Measurements from ENCODE around the gene PCDH15.
"Not testable (repeated sequence)": the region's sequence is repeated elsewhere in the genome, so short reads cannot be mapped to it uniquely, and the experiment has no call there.

PCDH15 gene

GRCh38 chr10:53930648-53931047 lies 870.4 kb downstream of the PCDH15 start:
- no peak overlapping the region for H3K4me3 ChIP-seq (ENCODE audit: low read length, poor library complexity, severe bottlenecking)
- no peak overlapping the region for H3K9ac ChIP-seq (ENCODE audit: low read depth, low read length, poor library complexity, severe bottlenecking)
- no peaks in the 10 kb centered on the region for H3K36me3 ChIP-seq (ENCODE audit: insufficient read depth, low read length)
- H4K20me1 ChIP-seq (ENCODE audit: insufficient read depth, low read length, poor library complexity, severe bottlenecking) = no peaks in the 10 kb centered on the region
- H3K27me3 ChIP-seq (ENCODE audit: insufficient read depth, low read length, poor library complexity, severe bottlenecking) = no peaks in the 10 kb centered on the region
- H3K9me2 ChIP-seq (replicated peaks; ENCODE audit: low read depth, low read length) = no peaks in the 10 kb centered on the region
- no peaks in the 10 kb centered on the region for H3K79me2 ChIP-seq (ENCODE audit: insufficient read depth, low read length)
- no peak overlapping the region for H2AFZ ChIP-seq (ENCODE audit: low read length)
- no peaks in the 10 kb centered on the region for H3K4me1 ChIP-seq (ENCODE audit: insufficient read depth, low read length, poor library complexity, severe bottlenecking)
- no peaks in the 10 kb centered on the region for H3K9me3 ChIP-seq (ENCODE audit: insufficient read depth, low read depth, low read length)
- H3F3A ChIP-seq (ENCODE audit: low read depth) = no peaks in the 10 kb centered on the region
- H3K4me2 ChIP-seq (ENCODE audit: low read depth, low read length, poor library complexity, severe bottlenecking) = no peak overlapping the region
- TF ChIP-seq, protein P1, sequence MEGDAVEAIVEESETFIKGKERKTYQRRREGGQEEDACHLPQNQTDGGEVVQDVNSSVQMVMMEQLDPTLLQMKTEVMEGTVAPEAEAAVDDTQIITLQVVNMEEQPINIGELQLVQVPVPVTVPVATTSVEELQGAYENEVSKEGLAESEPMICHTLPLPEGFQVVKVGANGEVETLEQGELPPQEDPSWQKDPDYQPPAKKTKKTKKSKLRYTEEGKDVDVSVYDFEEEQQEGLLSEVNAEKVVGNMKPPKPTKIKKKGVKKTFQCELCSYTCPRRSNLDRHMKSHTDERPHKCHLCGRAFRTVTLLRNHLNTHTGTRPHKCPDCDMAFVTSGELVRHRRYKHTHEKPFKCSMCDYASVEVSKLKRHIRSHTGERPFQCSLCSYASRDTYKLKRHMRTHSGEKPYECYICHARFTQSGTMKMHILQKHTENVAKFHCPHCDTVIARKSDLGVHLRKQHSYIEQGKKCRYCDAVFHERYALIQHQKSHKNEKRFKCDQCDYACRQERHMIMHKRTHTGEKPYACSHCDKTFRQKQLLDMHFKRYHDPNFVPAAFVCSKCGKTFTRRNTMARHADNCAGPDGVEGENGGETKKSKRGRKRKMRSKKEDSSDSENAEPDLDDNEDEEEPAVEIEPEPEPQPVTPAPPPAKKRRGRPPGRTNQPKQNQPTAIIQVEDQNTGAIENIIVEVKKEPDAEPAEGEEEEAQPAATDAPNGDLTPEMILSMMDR (conservative IDR thresholded peaks at IDR 0.05; ENCODE audit: low read length) = no peak
- no peak for TF ChIP-seq EZH2phosphoT487 (IDR thresholded peaks at IDR 0.05; ENCODE audit: borderline replicate concordance)

DNA sequence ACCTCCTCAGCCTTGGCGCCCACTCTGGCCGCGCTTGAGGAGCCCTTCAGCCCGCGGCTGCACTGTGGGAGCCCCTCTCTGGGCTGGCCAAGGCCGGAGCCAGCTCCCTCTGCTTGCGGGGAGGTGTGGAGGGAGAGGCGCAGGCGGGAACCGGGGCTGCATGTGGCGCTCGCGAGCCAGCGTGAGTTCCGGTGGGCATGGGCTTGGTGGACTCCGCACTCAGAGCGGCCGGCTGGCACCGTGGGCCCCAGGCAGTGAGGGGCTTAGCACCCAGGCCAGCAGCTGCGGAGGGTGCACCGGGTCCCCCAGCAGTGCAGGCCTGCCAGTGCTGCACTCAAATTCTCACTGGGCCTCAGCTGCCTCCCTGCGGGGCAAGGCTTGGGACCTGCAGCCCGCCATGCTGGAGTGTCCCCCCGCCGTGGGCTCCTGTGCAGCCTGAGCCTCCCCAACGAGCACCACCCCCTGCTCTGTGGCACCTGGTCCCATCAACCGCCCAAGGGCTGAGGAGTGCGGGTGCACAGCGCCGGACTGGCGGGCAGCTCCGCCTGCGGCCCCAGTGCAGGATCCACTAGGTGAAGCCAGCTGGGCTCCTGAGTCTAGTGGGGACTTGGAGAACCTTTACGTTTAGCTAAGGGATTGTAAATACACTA lies 876.9 kb downstream of the PCDH15 start:
- not testable (repeated sequence) for H3K4me2 ChIP-seq (ENCODE audit: low read depth, low read length, poor library complexity, severe bottlenecking); H4K20me1 ChIP-seq (ENCODE audit: insufficient read depth, low read length, poor library complexity, severe bottlenecking)

GRCh38 chr10:53918755-53919154 lies 882.3 kb downstream of the PCDH15 start:
- Histone ChIP-seq H3K79me2 (ENCODE audit: insufficient read depth, low read length) (no peaks in the 10 kb centered on the region), H2AFZ (ENCODE audit: low read length) (no peak overlapping the region), H3F3A (ENCODE audit: low read depth) (no peaks in the 10 kb centered on the region), H3K9me3 (ENCODE audit: insufficient read depth, low read depth, low read length) (no peaks in the 10 kb centered on the region), H3K4me3 (ENCODE audit: low read length, poor library complexity, severe bottlenecking) (no peak overlapping the region), H3K36me3 (ENCODE audit: insufficient read depth, low read length) (no peaks in the 10 kb centered on the region), H3K4me2 (ENCODE audit: low read depth, low read length, poor library complexity, severe bottlenecking) (no peak overlapping the region), H3K4me1 (ENCODE audit: insufficient read depth, low read length, poor library complexity, severe bottlenecking) (no peaks in the 10 kb centered on the region), H3K9me2 (replicated peaks; ENCODE audit: low read depth, low read length) (no peaks in the 10 kb centered on the region), H3K9ac (ENCODE audit: low read depth, low read length, poor library complexity, severe bottlenecking) (no peak overlapping the region), H3K27me3 (ENCODE audit: insufficient read depth, low read length, poor library complexity, severe bottlenecking) (no peaks in the 10 kb centered on the region), H4K20me1 (ENCODE audit: insufficient read depth, low read length, poor library complexity, severe bottlenecking) (no peaks in the 10 kb centered on the region)
- TF ChIP-seq, protein P1 (conservative IDR thresholded peaks at IDR 0.05; ENCODE audit: low read length) = no peak
- TF ChIP-seq EZH2phosphoT487 (IDR thresholded peaks at IDR 0.05; ENCODE audit: borderline replicate concordance) = no peak

More for the DNA sequence above, 876.9 kb downstream of the PCDH15 start:
- not testable (repeated sequence) for H3K36me3 ChIP-seq (ENCODE audit: insufficient read depth, low read length); H3K79me2 ChIP-seq (ENCODE audit: insufficient read depth, low read length); H3K9me3 ChIP-seq (ENCODE audit: insufficient read depth, low read depth, low read length); H2AFZ ChIP-seq (ENCODE audit: low read length); H3F3A ChIP-seq (ENCODE audit: low read depth); H3K27me3 ChIP-seq (ENCODE audit: insufficient read depth, low read length, poor library complexity, severe bottlenecking); H3K9me2 ChIP-seq (replicated peaks; ENCODE audit: low read depth, low read length); H3K4me1 ChIP-seq (ENCODE audit: insufficient read depth, low read length, poor library complexity, severe bottlenecking); H3K4me3 ChIP-seq (ENCODE audit: low read length, poor library complexity, severe bottlenecking); H3K9ac ChIP-seq (ENCODE audit: low read depth, low read length, poor library complexity, severe bottlenecking)

GRCh38 chr10:53909791-53910190 lies 891.2 kb downstream of the PCDH15 start:
- no peaks in the 10 kb centered on the region for H4K20me1 ChIP-seq (ENCODE audit: insufficient read depth, low read length, poor library complexity, severe bottlenecking)
- no peak overlapping the region for H3K4me3 ChIP-seq (ENCODE audit: low read length, poor library complexity, severe bottlenecking)
- H3K9me2 ChIP-seq (replicated peaks; ENCODE audit: low read depth, low read length) = no peaks in the 10 kb centered on the region
- no peaks in the 10 kb centered on the region for H3K27me3 ChIP-seq (ENCODE audit: insufficient read depth, low read length, poor library complexity, severe bottlenecking)
- no peaks in the 10 kb centered on the region for H3K4me1 ChIP-seq (ENCODE audit: insufficient read depth, low read length, poor library complexity, severe bottlenecking)
- H3K4me2 ChIP-seq (ENCODE audit: low read depth, low read length, poor library complexity, severe bottlenecking) = no peak overlapping the region
- TF ChIP-seq EZH2phosphoT487 (IDR thresholded peaks at IDR 0.05; ENCODE audit: borderline replicate concordance) = no peak
- TF ChIP-seq, protein P1 (conservative IDR thresholded peaks at IDR 0.05; ENCODE audit: low read length) = no peak
- H3F3A ChIP-seq (ENCODE audit: low read depth) = no peaks in the 10 kb centered on the region
- no peaks in the 10 kb centered on the region for H3K79me2 ChIP-seq (ENCODE audit: insufficient read depth, low read length)
- H3K9ac ChIP-seq (ENCODE audit: low read depth, low read length, poor library complexity, severe bottlenecking) = no peak overlapping the region
- H2AFZ ChIP-seq (ENCODE audit: low read length) = no peak overlapping the region
- no peaks in the 10 kb centered on the region for H3K36me3 ChIP-seq (ENCODE audit: insufficient read depth, low read length)
- no peaks in the 10 kb centered on the region for H3K9me3 ChIP-seq (ENCODE audit: insufficient read depth, low read depth, low read length)

Data from Loucy (cell line).